HG03066 (cell line): ENCODE measurements around the gene TMBIM6.

Experiments
- ATAC-seq: cut with Tn5 transposase; IDR thresholded peaks from one replicate; pipeline ENCODE4 v1.9.1; 2021; ENCODE audit warnings: low read depth; ENCODE audit not compliant: unreplicated experiment

TMBIM6 gene

DNA sequence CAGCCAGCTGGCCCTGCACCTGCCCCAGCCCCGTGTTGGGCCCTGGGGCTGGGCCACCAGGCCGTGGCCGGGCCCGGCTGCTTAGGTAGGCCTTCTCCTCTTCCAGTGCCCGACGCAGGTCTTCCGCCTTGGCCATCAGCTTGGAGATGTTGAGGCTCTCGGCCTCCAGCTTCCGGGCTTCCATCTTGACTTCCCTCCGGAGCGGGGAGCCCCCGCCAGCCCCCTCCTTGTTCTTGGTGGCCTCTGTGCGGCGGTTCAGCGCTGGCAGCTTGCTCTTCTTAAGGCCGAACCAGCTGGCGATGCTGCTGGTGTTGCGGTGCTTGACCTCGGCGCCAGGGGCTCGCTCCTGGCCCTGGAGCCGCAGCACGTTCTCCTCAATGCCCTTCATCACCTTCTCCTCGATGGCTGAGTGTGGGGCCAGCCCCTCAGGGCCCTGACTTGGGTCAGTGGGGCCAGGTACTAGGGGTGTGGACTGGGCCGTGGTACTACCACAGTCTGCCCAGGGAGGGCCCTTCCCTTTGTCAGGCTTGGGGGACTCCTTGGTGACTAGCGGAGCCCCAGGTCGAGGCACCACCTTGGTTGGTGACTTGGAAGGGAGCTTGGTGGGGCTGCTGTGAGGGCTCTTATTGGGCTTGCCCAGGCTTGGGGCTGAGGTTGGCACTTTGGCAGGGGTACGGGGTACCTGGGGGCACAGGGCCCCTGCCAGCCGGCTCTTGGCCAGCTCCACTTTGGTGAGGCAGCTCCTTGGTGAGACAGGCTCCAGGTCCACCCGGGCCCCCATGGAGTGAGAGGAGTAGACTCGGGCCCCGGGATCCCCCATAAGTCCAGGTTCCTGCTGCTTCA, 53.7 kb downstream of the TMBIM6 start:
- no peak for ATAC-seq

DNA sequence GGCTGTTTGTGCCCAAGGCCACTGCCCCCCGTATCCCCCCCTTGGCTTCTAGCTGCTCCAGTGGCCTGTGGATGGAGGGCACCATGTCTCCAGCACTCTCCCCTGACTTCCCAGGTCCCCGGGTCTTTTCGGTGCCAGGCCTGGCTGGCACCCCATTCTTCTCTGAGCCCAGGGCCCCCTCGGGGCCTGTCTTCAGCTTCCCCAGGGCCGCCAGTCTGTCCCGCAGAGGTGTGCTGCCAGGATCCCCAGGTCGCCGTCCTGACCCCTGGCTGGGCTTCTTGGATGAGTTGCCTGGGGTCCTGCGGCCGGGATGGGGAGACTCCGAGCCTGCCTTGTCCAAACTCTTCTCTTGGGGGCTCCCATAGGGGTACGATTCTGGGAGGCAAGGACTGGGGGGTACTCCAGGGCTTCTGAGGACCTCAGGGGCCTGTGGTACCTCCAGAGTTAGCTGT, 54.3 kb downstream of the TMBIM6 start:
- ATAC-seq, result no peak

DNA sequence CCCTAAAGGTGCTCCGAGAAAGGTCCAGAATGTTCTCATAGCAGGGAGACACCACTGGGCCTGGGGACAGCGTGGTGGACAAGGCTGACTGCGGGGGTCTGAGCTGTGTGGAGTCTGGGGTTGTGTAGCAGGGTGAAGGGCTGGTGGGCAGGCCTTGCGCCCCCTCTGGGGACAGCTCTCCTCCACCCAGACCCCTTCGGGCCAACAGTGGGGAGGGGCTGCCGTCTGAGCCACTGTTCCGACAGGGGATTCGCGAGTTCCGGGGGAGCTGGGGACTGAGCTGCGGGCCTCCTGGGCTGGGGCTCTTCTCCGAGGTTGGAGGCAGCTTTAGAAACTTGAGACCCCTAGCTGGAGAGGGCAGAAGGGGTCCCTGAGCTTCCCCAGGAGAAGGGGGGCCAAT, 54.8 kb downstream of the TMBIM6 start:
- ATAC-seq, result no peak

DNA sequence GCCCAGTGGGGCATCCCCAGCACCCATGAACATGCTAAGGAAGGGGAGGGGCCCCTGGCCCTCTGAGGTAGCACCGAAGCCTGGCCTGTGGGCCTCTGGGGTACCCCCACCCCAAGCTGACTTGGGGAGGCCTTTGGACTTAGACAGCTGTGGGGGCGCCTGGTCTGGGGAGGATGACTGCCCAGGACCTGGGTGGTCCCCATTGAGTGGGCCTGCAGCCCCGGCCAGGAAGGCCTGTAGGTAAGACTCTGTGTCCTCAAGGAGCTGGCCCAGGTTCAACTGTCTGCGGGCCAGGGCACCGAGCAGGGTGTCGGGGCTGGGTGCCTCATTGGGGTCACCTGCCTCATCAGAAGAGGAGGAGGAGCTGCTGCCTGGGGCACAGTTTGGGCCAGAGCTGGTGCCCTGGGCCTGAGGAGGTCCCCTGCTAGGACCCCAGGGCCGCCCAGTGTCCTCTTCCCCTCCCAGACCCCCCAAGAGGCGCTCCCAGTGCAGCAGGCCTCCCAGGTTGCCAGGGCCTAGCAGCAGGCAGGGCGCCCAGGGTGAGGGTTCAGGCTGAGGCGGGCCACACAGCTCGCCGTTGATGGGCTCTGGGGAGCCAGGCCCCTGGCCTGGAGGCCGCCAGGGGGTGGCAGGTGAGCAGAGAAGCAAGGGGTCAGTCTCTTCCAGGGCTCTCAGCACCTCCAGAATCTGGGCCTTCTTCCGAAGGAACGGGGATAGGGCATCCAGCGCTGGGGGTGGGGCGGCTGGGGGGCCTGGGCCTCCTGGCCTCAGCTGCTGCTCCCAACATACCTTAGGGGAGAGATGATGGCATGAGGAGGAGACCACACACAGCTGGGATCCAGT, 55.5 kb downstream of the TMBIM6 start:
- no peak for ATAC-seq

DNA sequence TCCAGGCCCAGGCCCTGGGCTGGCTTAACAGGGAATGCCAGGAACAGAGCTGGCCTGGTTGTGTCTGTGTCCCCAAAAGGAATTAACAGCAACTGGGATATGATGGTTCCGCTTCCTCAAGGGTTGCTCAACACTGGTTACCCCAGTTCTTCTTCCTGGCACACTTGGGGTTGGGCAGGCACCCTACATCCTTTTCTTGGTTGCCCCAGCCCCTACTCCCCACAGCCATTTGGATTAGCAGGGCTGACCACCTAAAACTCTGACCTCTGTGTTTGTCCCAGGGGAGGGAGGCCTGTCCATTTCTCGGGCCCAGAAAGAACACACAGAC, 56.1 kb downstream of the TMBIM6 start:
- ATAC-seq, result no peak

DNA sequence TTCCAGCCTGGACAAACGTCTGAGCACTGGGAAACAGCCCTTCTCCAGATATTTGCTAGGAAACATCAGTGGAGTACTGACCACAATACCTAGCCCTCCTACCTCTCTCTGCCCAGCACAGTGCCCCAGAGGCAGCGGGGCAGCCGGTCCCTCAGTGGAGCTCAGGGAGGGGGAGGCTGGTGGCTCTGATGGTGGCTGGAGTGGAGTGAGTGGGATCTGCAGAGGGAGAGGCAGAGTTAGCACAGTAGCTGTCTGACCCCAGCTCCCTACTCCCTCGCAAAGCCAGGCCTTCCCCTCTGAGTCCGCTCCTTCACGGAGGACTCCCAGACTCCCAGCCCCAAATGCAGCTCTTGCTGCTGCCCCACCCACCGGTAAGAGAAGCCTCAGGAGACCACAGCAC, 56.9 kb downstream of the TMBIM6 start:
- no peak for ATAC-seq

DNA sequence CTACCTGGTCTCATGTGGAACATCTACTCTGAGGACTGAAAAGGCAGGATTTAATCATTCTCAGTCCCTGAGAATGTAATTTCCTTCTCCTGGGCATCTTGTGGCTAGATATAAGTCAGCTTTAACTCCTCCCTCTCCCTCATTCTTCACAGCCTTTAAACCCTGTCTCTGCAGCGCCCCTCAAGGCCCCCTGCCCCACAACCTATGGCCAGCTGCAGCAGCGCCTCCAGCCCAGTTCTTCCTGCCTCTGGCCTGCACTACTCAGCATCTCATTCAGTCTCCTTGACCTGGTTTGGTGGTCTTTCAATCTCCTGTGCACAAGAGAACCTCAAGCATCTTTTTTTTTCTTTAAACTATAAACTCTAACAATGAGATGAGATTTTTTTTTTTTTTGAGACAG, 57.6 kb downstream of the TMBIM6 start:
- no peak for ATAC-seq

DNA sequence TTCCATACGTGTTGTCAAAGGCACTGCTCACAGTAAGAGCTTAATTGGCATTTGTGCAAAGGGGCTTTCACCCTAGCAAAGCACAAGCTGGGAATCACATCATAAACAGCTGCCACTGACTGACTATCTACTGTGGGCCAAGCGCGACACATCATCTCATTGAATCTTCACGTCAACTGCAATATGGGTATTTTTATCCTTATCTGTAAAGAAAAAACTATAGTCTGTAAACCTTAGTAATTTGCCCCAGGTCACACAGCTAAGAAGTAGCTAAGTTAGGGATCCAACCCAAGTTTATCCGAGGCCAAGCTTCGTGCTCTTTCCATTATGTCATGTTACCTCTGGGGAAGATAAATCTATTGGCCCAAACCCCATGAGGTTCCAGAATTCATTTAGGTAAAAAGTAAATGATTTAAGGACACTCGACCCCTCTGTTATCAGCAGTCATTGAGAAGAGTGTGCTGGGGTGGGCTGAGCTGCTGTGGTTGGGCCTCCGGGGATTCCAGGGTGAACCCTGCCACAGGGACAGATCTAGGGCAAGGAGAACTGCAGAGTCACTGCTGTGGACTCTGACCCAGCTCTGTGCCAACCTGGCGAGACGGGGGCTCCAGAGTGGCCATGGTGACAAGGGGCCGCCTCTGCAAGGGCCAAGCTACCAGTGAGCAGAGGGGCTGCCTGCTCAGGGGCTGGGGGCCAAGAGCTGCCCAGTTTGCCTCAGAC, 59.2 kb downstream of the TMBIM6 start:
- ATAC-seq, result no peak

DNA sequence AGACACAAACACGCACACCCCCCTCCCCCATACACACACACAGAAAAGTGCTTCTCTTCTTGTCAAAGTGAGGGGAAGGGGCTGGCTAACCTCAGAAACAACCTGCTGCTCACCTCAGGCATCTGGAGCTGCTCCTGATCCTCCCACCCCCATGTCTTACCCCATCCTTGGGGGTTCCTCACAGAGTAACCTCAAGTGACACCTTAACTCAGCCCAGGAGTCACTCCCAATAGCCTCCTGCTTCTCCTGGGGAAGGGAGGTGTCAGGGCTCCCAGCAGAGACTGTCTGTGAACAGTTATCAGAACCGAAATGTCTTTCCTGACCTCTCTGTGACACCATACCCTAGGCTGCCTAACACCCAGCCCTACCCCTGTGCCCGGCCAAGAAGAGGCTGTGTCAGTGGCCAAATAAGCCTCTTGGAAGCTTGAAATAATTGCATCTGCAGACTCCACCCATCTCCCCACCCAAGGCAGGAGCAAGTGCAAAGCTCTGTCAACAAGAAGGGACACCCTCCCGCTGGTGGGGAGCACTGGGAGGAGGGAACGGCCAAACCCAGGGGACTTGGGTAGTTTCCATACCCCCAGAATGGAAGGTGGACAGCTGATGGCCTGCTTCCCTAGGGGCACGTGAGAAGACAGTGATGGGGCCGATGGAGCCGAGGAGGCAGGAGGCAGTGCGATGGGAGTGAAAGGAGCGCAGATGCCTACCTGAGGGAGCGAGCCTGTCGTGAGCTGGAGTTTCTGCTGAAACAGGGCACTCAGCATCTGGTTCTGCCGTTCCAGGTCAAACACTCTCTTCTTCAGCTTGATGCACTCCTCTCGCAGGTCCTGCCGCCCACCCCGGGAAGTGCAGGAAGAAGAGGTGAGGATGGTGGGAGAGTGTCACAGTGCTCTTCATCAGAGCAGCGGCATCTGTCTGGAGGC, 60.0 kb downstream of the TMBIM6 start:
- no peak for ATAC-seq

DNA sequence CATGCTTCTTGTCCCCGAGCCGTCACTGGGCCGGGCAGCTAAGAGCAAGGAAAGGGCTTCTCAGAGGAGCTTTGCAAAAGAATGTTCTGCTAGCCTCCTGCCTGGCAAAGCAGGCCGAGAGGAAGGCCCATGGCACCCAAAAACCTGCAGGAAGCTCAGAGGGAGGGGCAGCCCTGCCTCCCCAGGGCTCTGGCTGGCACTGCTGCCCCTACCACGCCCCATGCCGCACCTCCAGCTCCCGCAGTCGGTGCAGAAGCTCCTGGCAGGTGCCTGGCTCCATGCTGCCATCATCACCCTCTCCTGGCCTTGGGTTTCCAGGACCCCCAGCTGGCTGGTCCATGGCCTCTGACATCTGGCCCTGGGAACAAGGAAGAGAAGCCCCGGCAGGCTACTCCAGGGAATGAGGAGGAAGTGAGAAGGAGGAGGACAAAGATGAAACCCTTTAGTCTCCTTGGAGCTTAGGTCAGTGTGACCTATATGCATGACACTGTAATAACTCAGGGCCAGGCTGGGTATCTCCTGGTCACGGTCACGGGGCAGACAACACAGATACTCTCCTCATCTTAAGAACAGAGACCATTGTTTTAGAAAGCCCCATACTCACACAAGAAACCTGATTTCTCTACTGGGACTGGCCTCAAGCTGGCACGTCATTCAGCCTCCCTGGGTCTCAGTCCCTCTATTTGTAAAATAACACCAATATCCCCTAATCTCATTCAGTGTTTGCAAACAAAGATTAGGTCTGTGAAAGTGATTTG, 62.5 kb downstream of the TMBIM6 start:
- ATAC-seq, result no peak

DNA sequence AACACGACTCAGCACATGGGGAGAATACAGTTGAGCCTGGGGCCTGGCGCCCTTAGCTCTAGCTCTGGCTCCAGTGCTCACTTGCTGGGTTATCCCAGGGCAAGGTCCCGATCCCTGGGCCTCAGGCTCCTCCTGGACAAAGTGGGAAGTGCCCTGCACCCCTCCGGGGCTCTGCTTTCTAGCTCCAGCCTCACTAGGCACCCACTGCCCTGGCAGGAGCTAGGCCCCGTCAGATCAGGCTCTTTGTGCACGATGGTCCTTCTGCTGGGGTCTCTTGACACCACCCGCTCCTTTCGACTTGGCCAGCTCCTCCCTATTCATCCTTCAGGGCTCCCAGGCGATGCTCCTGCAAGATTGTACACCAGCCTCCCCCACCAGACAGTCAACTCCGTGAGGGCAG, 63.5 kb downstream of the TMBIM6 start:
- ATAC-seq, result no peak

DNA sequence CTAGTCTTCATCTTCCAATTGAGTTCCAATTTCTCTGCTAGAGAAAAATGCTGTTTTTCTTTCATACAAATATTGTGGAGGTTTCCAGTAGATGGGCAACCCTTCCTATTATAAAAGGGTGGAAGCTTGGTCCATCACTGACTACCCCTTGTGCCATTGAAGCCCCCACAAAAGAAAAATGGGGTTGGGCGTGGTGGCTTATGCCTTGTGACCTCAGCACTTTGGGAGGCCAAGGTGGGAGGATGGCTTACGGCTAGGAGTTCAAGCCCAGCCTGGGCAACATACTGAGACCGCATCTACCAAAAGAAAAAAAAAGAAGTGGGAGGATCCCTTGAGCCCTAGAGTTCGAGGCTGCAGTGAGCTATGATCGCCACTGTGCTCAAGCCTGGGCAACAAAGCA, 64.1 kb downstream of the TMBIM6 start:
- no peak for ATAC-seq

DNA sequence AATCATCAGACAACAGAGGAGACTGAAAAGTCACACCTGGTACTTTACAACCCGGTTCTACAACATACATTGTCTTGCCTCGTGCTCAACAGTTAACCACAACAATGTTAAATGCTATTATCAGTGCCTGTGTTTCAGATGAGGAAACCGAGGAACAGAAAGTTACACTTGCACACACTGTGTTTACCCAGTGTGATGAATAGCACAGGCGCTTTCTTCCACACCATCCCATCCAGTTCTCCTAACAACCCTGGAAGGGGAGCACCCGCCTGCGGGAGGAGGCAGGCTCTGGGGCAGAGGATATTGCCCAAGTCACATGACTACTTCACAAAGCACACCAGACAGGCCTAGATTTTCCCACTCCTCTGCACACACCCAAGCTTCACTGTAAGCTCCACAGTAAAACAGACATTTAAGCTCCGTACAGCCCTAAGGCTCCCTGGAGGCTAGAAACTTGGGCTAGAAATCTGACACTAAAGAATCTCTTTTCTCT, 65.0 kb downstream of the TMBIM6 start:
- no peak for ATAC-seq

DNA sequence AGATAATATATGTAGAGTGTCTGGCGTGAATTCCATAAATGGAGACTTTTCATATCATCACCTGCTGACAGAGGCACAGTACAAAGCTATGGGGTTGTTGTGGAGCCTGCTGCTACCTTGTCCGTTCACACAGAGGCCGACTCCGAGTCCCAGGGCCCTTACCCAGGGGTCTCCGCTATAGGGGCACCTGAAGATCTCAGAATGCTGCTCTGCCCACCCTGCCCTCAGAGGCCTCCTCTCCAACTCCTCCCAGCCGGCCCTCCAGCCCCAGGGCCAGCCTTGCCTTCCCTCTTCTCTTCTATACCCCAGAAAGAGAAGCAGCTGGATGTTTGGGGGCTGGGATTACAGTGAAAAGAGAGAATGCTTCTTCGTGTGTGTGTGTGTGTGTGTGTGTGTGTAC, 65.5 kb downstream of the TMBIM6 start:
- no peak for ATAC-seq

DNA sequence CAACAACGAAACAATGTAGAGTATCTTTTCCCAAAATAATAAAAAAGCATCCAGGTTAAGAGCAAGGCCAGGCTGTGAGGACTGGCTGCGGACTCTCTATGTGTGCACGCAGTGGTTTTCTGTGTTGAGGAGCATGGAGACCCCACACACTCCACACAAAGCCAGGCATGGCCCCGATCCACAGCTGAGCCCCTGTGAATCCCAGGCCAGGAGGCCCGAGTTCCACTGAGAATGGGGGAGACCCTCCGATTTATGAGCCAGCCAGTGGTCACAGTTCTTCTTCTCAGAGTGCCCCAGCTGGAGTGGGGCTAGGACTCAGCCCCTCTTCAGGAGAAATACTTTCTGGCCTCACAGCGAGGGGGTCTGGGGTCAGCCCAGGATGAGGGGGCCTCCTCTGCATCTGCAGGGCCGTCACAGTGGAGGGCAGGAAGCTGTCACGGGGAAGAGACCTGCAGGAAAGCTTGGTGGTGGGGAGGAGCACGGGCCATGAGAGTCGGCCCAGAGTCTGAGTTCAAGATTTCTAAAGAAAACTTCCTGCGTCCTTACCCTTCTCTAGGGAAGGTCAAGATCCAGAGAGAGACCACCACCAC, 66.7 kb downstream of the TMBIM6 start:
- no peak for ATAC-seq

DNA sequence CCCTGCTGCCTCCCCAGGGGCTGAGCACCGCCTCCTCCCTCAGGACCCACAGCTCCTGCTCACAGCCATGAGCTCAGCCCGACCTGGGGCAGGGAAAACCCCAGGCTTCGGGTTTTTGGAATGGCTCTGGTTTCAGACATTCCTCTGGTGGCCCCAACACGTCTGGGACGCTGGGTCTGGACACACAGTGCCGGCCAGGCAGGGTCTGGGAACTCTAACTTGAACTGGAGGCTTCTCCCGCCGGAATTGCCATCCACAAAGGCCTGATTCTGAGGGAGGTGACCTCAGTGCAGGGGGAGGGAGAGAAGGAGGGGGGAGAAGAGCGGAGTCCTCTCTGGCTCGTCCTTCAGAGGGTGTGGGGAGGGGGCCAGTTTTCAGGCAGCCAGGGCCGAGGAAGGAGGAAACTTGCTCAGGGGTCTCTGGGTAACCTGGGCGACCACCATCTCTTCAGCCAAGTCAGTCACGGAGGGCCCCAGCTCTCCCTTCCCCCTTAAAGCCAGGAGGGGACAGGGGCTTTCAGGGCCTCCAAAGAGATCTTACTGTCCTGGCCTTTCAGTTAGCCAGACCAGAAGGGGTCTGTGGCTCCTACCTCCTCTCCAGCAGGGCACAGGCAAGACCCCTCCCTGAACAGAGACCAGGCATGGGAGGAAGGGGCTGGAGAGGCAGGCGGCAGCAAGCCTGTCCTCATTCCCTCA, 67.5 kb downstream of the TMBIM6 start:
- ATAC-seq, result no peak

DNA sequence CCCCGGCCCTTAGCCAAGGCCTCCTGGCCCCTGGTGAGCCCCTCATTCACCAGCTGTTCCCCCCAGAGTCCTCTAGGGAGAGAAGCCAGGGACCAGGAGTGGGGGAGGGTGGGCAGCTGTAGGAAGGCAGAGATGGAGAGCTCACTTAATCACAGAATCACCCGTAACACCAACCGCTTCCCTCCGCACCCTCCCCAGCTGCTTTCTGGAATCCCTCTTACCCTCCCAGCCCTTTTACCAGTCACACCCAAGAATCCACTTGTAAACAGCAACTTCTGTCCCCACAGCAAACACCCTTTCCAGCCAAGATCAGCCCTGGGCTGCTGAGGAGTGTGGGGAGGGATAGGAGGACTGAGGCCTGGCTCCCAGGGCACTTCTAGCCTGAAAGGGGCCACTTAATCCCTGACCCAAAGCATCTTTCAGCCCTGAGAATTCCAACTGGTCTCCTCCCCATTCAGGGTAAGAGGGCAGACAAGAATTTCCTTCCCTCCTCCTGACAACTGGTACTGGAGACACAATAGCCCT, 68.1 kb downstream of the TMBIM6 start:
- no peak for ATAC-seq

DNA sequence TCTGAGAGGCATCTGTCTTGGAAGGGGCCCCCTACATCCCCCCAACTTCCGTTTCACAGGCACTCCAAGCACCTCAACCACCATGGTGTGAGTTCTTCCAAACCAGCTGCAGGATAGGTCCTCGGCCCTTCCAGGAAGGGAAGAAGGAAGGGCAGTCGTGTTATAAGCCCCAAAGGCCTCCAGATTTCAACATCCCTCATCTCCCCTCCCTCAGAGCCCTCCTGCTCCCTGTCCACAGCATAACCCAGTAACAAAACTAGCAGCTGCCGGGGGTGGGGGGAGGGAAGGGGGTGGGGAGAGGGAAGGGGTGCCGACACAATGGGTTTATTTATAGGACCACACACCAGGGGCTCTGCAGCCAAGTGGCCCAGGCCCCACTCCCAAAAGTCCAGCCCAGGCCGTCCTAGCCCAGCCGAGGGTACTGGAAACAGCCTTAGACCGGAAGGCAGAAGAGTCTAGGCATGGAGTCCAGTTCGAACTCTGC, 68.6 kb downstream of the TMBIM6 start:
- no peak for ATAC-seq
